ENCODE measurements around the gene IGSF6. TPM values are rescaled to one million over a fixed set of nuclear protein-coding genes. Genes with fewer than 3 reads are reported as not detected.

IGSF6 gene
- total RNA-seq, 1 experiment from 2014 or later: 0.23 TPM

DNA sequence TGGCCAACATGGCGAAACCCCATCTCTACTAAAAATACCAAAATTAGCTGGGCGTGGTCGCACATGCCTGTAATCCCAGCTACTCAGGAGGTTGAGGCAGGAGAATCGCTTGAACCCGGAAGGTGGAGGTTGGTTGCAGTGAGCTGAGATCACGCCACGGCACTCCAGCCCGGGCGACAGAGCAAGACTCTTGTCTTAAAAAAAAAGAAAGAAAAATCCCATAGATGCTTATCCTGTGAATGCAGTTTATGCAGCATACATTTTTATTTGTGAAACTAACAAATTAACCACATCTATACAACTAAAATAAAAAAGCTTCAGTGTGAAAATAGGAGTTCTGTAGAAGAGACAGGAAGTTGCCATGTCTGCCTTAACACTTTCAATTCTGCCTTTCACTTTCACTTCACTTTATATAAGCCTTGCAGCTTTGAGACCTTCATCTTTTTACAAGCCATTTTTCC, 7.1 kb downstream of the IGSF6 start:
- TF ChIP-seq TCF7L2 (IDR thresholded peaks at IDR 0.05; ENCODE audit: low read depth, low read length): no peak
- TF ChIP-seq POLR2AphosphoS5 (IDR thresholded peaks at IDR 0.05; ENCODE audit: low read depth, low read length): no peak
- TF ChIP-seq, protein P1, sequence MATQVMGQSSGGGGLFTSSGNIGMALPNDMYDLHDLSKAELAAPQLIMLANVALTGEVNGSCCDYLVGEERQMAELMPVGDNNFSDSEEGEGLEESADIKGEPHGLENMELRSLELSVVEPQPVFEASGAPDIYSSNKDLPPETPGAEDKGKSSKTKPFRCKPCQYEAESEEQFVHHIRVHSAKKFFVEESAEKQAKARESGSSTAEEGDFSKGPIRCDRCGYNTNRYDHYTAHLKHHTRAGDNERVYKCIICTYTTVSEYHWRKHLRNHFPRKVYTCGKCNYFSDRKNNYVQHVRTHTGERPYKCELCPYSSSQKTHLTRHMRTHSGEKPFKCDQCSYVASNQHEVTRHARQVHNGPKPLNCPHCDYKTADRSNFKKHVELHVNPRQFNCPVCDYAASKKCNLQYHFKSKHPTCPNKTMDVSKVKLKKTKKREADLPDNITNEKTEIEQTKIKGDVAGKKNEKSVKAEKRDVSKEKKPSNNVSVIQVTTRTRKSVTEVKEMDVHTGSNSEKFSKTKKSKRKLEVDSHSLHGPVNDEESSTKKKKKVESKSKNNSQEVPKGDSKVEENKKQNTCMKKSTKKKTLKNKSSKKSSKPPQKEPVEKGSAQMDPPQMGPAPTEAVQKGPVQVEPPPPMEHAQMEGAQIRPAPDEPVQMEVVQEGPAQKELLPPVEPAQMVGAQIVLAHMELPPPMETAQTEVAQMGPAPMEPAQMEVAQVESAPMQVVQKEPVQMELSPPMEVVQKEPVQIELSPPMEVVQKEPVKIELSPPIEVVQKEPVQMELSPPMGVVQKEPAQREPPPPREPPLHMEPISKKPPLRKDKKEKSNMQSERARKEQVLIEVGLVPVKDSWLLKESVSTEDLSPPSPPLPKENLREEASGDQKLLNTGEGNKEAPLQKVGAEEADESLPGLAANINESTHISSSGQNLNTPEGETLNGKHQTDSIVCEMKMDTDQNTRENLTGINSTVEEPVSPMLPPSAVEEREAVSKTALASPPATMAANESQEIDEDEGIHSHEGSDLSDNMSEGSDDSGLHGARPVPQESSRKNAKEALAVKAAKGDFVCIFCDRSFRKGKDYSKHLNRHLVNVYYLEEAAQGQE (IDR thresholded peaks at IDR 0.05; ENCODE audit: insufficient read depth in 1 of 2, low read depth in 2 of 2, low read length in 1 of 2): no peak
- TF ChIP-seq SIN3A (IDR thresholded peaks at IDR 0.05; ENCODE audit: borderline replicate concordance, insufficient read depth, low read depth, low read length): no peak
- TF ChIP-seq, protein P2, sequence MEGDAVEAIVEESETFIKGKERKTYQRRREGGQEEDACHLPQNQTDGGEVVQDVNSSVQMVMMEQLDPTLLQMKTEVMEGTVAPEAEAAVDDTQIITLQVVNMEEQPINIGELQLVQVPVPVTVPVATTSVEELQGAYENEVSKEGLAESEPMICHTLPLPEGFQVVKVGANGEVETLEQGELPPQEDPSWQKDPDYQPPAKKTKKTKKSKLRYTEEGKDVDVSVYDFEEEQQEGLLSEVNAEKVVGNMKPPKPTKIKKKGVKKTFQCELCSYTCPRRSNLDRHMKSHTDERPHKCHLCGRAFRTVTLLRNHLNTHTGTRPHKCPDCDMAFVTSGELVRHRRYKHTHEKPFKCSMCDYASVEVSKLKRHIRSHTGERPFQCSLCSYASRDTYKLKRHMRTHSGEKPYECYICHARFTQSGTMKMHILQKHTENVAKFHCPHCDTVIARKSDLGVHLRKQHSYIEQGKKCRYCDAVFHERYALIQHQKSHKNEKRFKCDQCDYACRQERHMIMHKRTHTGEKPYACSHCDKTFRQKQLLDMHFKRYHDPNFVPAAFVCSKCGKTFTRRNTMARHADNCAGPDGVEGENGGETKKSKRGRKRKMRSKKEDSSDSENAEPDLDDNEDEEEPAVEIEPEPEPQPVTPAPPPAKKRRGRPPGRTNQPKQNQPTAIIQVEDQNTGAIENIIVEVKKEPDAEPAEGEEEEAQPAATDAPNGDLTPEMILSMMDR (IDR thresholded peaks at IDR 0.05): no peak
- Histone ChIP-seq H3K4me3 (ENCODE audit: low read depth in 2 of 2, low read length in 2 of 2) (peak overlapping the region; percentile 4 to 33; a peak in 3 of 4 replicates), H3K27me3 (ENCODE audit: control insufficient read depth, insufficient read depth, low read length) (no peaks in the 10 kb centered on the region), H3K27ac (ENCODE audit: low read length) (peak overlapping the region; percentile 31; the same call in 1 of the 2 replicates), H3K4me1 (ENCODE audit: control insufficient read depth, insufficient read depth, low read length) (0 out of 2 replicates have a peak, but pooled peaks cover 2% of the 10 kb centered on the region), H3K36me3 (ENCODE audit: control insufficient read depth, insufficient read depth, low read length) (no peaks in the 10 kb centered on the region), H3K9me3 (ENCODE audit: control insufficient read depth, insufficient read depth, low read depth, low read length) (no peaks in the 10 kb centered on the region)
- POLR2A ChIA-PET: no interaction called here
- in situ Hi-C loops (cut with HindIII; ENCODE audit: low pct_unique_long_range_greater_than_20kb, low sequenced_read_pairs) (no loop called here), intact Hi-C loops (cut with micrococcal nuclease; ENCODE audit: unreplicated experiment) (no loop called here)
- ATAC-seq (peak; percentile 47; the same call in 1 of the 2 replicates), DNase-seq (ENCODE audit: low read depth, low spot score) (no peak)
- CTCF ChIA-PET: no interaction called here
- no TSS peak for BruUV-seq (replicated peaks)

DNA sequence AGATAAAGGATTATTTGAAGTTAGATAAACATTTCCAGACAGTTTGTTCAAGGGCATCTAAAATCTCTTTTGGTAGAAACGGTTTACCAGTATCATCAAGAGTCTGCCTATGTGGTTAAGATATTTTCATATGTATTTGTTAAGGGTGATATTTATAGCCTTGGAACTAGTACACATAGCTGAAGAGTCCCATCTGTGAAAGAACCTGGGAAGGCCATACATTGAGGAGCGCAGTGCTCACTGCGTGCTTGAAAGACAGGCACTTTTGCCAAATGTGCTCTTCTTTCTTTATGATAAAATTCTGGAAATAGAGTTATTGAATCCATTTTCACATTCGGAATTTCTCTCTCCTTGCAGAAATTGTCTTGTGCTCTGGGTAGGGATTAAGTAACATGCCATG, 7.7 kb downstream of the IGSF6 start:
- H3K27ac ChIP-seq (ENCODE audit: low read length): no peak overlapping the region
- DNase-seq (ENCODE audit: low read depth, low spot score) (no peak), ATAC-seq (no peak)
- no peaks in the 10 kb centered on the region for H3K27me3 ChIP-seq (ENCODE audit: control insufficient read depth, insufficient read depth, low read length)
- no peaks in the 10 kb centered on the region for H3K9me3 ChIP-seq (ENCODE audit: control insufficient read depth, insufficient read depth, low read depth, low read length)
- H3K36me3 ChIP-seq (ENCODE audit: control insufficient read depth, insufficient read depth, low read length): no peaks in the 10 kb centered on the region
- peak overlapping the region in 1 of 2 experiments; percentile 33; a peak in 1 of 4 replicates for H3K4me3 ChIP-seq (ENCODE audit: low read depth in 2 of 2, low read length in 2 of 2)
- 0 out of 2 replicates have a peak, but pooled peaks cover 2% of the 10 kb centered on the region for H3K4me1 ChIP-seq (ENCODE audit: control insufficient read depth, insufficient read depth, low read length)
- BruUV-seq (replicated peaks): TSS peak; percentile 26
- intact Hi-C loops (cut with micrococcal nuclease; ENCODE audit: unreplicated experiment) (no loop called here), in situ Hi-C loops (cut with HindIII; ENCODE audit: low pct_unique_long_range_greater_than_20kb, low sequenced_read_pairs) (no loop called here)
- TF ChIP-seq, protein P2 (IDR thresholded peaks at IDR 0.05): no peak
- TF ChIP-seq, protein P1 (IDR thresholded peaks at IDR 0.05; ENCODE audit: insufficient read depth in 1 of 2, low read depth in 2 of 2, low read length in 1 of 2): no peak
- TF ChIP-seq SIN3A (IDR thresholded peaks at IDR 0.05; ENCODE audit: borderline replicate concordance, insufficient read depth, low read depth, low read length) (no peak), POLR2AphosphoS5 (IDR thresholded peaks at IDR 0.05; ENCODE audit: low read depth, low read length) (no peak), TCF7L2 (IDR thresholded peaks at IDR 0.05; ENCODE audit: low read depth, low read length) (no peak)
- CTCF ChIA-PET: no interaction called here
- POLR2A ChIA-PET: no interaction called here

All from Panc1 (cell line).